Measurements from ENCODE around the gene TEN1.
"Not testable (repeated sequence)": the region's sequence is repeated elsewhere in the genome, so short reads cannot be mapped to it uniquely, and the experiment has no call there.

Gene TEN1

DNA sequence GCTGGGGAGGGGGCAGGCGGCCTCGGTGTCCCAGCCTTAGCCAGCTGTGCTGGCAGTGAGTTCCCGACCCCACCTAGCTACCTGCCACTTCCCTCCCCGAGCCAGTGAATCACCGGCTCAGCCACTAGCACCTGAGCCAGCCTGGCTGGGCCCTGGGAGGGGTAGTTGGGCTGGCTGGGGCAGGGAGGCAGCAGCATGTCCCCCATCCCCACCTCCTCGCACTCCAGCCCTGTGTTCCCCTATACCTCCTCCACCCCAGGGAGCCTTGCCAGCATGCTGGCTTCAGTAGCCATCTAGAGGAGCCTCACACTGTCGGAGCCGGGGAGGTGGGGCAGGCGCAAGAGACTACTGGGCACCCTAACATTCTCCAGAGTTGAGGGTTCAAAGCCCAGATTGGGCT, 45.3 kb downstream of the TEN1 start:
- DNase-seq (ENCODE audit: low read depth, low spot score), result no peak

DNA sequence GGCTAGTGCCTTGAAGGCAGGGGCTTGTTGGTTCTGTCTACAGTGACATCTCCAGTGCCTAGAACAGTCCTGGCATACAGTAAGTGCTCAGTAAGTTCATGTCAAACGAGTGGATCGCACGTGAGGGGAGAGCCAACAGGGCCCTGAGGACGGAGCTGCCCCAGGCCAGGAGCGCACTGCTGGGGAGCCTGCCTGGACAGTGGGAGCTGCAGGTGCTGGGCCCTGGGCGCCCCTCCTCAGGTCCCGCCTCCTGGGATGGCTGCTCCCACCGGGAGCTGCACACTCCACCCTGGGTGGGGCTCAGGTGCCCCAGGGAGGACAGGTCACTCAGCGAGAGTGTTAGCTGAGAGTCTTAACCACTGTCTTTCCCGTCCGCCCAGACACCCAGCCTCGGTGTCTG, 46.3 kb downstream of the TEN1 start:
- no peak for DNase-seq (ENCODE audit: low read depth, low spot score)

DNA sequence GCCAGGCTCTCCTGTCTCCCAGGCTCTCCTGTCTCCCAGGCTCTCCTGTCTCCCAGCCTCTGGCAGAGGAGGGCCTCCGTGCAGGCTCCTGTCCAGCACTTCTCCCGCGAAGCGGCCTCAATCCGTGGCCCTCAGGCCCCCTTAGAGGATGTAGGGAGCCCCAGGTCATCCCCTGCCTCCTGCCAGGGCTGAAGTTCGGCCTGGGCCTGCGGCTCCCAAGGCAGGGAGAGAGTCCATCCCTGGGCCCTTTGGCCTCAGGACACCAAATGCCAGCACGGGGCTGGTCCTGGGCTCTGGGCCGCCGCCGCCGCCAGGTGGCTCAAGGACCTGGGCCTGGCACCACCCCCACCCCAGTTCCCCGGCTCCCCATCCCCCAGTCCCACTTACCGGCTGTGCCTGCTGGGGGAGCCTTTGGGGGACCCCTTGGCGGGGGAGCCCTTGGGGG, 47.7 kb downstream of the TEN1 start:
- DNase-seq (ENCODE audit: low read depth, low spot score), result no peak

DNA sequence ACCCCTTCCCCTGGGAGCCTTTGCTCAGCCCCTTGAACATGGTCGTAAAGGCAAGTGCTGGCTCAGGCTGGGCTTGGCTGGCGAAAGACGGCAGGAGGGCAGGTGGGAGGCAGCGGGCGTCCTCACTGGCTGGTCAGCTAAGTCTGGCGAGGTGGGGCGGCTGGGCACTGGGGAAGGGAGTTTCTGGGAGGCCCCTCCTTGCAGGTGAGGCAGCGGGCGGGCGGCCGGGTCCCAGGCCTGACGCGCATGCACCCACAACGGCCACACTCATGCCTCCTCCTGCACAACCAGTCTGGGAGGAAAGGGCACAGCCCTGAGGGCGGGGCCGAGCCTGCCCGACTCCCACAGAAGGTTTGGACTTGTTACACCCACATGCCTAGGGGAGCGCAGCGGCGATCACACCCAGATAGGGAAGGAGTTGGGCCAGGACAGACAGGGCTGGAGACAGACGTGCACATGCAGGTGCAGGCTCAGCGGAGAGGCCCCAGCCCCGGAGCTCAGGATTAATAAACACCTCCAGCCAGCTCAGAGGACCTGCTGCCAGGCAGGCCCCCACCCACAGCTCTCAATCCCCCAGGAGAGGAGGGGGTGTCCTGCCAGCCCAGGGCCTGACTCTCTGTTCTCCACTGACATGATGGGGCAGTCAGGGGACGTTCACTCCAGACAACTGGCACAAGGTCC, 48.3 kb downstream of the TEN1 start, which contains the start of gene EVPL:
Gene EVPL (minus strand): TSS at position 148 of the 681 bp plus-strand sequence. CDS start 108 bp downstream, at position 40.
- DNase-seq (ENCODE audit: low read depth, low spot score), result no peak

DNA sequence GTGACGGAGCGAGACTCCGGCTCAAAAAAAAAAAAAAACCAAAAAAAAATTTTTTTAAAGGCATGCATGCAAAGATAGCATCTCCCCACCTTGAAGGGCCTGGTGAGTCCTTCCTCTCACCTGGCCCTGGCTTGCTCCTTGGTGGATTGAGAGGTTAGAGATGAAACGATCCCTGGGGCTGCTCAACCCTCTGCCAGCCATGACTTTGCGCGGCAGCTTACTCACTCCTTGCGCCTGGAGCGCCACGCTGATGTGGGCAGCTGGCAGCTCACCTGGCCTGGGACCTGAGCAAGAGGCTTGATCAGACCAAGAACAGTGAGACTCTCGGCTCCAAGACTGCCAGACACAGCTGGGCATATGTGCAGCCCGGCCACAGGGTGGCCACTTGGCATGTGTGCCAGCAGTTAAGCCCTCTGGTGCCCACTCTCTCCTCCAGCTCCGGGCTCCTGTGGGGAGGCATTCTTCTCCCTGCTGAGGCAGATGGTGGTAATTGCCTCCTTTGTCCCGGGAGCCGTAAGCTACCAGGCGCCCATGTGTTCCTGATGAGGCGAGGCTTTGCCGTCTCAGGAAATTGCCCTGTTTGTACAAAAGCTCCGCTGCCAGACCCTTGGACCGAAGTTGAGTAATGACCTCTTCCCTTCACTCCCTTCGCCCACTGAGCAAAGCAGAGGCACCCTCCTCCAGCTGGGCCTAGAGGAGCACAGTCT, 53.2 kb downstream of the TEN1 start:
- DNase-seq (ENCODE audit: low read depth, low spot score), result no peak

DNA sequence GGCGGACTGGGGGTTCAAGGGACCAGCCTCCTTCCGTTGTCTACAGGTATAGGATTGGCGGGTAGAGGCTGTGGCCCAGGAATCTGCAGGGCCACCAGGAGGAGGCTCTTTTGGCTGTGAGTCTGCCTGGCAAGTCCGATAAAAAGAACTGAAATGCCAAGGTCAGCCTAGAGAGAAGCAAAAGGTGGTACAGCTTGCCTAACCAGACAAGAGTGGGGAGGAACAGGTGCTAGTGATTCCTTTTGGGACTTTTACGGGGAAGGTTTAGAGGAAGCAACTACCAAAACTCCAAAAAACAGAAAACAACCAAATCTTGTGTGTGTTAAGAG, 53.7 kb downstream of the TEN1 start:
- no peak for DNase-seq (ENCODE audit: low read depth, low spot score)

DNA sequence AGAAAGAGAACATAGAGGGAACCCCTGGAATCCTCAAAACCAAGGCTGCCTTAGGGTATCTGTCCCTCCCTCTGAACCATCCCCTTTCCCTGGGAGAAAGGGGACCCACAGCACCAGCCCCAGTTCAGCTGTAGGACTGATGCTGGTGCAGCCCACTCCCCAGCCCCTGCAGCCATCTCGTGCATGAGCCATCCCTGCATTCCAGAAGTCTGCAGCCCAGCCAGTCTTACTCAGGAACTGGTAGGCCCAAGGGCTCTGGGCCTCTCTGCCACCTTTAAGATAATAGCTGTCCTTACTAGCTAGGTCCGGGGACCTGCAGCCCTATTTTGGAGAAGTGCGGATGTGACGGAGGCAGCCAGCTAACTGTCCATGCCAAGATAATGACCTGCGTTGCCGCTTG, 54.1 kb downstream of the TEN1 start:
- no peak for DNase-seq (ENCODE audit: low read depth, low spot score)

DNA sequence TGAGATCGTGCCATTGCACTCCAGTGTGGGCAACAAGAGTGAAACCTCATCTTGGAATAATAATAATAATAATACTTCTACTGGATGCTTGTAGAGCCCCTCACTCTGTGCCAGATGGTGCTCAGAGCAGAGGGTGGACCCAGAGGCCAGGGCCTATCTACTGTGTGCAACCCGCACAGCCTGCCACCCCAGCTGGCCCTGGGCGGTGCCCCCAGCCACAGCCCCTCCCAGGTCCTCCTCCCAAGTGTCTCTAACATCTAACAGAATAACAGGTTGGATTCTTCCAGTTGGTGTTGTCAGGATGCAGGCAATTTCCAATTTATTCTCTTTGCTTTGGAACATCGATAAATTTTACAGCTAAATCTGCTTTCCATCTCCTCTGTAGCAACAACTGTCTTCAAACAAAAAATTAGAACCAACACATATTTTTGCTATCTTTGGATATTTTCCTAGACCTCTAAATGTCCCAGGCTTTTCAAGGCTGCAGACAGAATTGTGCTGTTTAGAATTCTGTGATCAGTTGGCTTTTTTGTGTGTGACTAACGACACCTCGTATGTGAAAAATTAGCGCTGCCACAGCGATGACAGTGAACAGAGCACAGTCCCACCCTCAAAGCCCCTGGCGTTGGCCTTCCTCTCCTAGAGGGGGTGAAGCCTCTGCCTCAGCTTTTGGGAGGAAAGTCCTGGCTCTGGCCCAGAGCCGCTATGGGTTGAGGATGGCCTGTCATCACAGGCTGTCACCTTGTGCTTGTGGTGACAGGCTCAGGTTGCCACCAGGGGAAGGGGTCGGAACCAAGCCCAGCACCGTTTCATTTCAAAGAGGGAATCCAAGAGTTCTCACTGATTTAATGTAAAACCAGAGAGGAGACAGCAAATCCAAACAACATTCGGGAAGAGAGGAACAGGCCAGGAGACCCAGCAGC, 55.6 kb downstream of the TEN1 start:
- no peak for DNase-seq (ENCODE audit: low read depth, low spot score)

DNA sequence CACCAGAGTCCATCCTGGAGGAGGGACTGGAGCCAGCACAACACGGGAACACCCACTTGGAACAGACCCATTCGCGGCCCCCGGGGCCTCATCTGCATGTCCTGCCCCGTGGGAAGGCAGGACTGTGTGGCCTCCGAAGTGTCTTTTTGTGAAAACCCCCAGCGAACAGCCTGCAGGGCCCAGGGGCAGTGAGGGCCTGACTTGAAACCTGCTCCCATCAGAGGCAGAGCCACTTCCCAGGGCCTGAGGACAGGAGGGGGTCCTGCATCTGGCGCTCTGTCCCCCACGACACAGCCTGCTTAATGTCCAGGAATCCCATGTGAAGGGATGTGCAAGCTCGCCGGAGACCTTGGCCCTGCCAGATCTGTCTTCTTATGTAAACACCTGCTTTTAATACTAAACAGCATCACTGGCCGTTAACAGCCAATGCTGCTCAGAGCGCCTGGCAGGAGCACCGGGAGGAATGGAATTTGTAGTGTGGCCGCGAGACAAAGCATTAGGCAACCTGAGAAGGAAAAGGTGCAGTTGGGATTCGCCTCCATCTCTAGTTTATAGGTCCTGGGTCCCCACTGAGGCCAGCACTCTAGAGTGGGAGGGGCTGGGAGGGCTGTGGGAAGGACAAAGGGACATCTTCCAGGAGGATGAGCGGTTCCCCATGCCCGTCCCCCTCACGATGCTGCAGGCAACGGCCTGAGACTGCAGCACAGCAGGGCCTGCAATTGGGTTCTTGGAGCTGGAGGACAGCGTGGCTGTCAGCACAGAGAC, 57.6 kb downstream of the TEN1 start:
- DNase-seq (ENCODE audit: low read depth, low spot score), result no peak

DNA sequence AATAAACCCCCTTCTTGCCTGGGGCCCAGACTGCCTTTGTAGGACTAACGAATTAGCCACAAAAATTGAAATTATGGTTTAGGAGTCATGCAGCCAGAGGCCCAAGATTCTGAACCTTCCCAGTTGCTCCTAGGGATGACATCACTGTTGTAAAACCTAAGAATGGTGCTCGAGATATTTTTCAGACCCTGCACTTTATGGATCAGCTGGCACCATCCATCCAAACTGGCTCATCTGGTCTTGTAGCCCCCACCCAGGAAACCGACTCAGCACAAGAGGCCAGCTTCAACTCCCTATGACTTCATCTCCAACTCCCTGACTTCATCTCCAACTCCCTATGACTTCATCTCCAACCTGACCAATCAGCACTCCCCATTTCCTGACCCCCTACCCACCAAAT, 59.0 kb downstream of the TEN1 start:
- DNase-seq (ENCODE audit: low read depth, low spot score), result no peak

DNA sequence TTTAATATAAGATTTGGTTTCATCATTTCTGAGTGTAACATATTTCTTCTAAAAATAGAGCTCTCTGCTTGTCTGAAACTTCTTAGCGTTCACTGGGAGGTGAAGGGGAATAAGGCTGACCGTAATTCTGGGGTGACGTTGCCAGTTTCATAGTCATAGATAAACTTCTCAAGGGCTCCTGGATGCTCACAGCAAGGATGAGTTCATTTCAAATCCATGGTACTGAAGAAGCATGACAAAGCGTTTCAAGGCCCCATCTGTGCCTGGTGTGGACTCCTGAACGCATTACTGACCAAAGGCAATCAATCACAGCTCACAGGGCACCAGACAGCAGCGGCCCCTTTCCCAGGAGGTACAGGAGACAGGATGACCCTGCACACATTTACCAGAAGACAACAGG, 60.1 kb downstream of the TEN1 start:
- no peak for DNase-seq (ENCODE audit: low read depth, low spot score)

DNA sequence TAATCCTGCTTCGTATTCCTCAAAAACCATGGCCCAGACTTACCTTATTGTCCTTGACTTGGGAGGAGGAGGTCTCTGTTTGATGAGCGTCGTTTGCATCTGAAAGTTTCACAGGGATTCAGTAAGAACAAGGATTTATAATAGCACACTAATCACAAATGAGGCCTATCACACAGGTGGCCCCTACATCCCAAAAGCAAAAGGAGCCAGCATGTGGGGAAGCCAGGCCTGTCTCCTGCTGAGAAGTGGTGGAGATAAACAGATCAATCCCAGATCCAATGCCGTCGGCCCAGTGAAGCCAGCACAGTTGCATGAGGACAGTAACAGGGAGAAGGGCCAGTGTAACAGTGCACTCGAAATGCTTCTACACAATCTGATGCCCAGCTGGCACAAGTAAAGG, 61.3 kb downstream of the TEN1 start:
- no peak for DNase-seq (ENCODE audit: low read depth, low spot score)

DNA sequence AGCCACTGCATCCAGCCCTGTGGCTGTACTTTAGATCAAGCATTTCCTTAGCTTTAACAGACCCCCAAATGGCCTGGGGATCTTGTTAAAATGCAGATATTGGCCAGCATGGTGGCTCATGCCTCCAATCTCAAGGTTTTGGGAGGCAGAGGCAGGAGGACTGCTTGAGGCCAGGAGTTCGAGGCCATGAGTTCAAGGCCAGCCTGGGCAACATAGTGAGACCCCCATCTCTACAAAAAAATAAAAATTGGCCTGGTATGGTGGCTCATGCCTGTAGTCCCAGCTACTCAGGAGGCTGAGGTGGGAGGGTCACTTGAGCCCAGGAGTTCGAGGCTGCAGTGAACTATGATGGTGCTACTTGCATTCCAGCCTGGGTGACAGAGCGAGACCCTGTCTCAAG, 63.8 kb downstream of the TEN1 start:
- DNase-seq (ENCODE audit: low read depth, low spot score), result not testable (repeated sequence)

DNA sequence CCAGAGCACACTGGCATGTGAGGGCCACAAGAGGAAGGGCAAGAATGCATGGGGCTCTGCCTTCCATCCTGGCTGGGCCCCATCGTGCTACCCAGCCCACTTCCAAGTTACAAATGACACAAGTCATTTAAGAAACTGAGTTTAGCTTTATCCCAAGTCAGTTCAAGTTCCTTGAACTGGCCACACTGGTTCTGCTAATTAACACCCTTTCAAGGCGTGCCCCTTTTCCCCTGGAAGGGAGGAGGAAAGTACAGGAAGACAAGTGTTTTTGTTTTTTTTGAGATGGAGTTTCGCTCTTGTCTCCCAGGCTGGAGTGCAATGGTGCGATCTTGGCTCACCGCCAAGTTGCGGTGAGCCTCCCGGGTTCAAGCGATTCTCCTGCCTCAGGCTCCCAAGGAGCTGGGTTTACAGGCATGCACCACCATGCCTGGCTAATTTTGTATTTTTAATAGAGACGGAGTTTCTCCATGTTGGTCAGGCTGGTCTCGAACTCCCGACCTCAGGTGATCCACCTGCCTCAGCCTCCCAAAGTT, 65.5 kb downstream of the TEN1 start:
- not testable (repeated sequence) for DNase-seq (ENCODE audit: low read depth, low spot score)

DNA sequence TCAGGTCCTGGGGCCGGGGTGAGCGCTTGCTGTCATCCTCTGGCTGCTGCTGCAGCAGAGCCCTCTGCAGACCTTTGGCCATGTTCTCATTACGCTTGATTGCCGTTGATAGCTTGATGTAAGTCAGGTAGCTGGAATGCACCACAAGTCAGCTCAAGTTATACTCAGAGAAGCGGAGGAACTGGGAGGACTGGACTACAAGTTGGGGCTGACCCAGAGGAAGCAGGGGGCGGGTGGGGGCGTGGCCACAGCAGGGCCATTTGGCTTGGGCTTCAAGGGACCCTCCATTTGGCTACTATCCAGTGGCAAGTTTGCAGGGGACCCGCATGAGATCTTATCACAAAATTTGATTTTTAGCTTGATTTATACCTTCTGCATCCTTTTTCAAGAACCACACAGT, 67.0 kb downstream of the TEN1 start:
- no peak for DNase-seq (ENCODE audit: low read depth, low spot score)

DNA sequence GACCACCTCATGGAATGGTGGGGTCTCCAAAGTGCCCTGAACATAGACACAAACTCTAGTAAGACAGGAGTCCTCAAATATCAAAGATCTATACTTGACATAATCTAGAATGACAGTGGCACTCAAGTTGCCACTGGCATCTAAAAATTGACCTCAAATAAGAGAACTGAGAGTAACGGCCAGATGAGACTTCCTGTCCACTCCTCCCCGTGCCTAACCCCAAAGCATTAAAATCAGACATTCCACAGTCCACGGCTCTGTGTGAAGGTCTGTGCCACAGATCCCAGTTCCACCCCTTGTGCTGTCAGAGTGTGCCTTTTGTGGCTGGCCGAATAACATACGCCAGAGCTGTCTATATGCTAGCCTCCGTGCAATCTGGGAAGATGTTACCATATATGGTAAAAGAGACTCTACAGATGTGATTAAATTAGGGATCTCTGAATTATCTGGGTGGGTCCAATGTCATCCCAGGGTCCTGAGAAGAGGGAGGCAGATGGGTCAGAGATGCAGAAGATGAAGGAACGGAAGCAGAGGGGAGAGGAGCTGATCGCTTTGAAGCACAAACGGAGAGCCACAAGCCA, 69.1 kb downstream of the TEN1 start:
- no peak for DNase-seq (ENCODE audit: low read depth, low spot score)

DNA sequence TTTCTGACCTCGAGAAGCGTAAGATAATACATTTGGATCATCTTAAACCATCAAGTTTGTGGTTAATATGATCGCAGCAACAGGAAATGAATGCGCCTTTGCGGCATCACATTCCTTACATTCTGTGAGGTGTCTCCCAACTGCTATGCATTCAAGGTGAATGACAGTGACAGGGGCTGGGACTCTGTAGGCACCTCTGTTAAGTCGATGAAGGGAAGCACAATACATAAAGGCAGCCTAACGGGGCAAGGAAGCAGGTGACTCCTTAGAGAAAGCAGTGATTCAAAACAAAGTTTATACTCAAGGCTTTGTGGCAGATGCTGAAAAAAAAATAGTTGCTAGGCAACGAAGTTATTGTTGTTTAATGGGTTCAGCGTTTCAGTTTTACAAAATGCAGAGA, 69.7 kb downstream of the TEN1 start:
- DNase-seq (ENCODE audit: low read depth, low spot score), result no peak

DNA sequence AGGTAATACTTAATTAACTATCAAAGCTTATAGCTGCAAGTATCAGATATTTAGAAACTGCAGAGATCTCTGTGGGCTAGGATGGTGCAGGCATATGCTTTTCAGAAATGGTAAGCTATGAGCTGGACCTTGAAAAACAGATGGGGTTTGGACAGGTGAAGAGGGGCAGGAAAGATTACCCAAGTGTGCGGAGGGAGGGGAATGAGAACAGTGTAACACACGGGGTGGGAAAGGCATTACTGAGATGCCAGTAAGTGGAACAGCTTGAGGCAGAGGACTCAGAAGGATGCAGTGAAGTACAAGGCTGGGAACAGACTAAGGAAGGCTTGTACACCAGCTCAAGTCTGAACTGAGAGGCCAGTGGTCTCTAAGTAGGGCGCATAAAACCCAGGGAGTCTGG, 70.2 kb downstream of the TEN1 start:
- no peak for DNase-seq (ENCODE audit: low read depth, low spot score)

DNA sequence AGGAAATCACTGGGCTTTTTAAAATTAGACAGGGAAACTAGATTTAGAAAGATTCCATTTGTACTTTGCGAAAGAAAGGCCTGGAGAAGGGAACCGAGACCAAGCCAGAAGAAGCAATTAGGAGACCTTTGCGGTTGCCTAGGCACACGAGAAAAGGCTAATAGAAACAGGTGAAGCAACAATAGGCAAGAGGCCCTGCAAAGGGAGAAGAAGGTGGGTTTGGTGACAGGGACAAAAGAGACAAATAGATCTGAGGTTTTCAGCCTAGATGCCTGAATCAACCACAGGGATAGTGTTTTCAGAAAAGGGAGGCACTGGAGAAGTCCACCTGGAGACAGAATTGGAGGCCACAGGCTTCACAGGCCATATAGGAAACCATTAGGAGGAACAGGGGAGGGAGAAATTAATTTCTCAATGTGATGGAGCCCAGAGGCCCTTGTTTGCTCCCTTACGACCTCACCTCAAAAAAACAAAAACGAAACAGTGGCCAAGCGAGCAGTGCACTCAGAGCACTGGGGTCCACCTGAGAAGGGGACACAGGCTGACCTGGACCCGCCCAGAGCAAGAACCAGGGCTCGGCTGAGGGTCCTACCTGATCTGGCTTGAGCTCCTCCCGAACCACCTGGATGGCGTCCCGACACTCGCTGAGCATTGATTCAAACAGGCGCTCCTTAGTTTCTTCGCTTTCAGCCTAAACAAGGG, 70.9 kb downstream of the TEN1 start:
- no peak for DNase-seq (ENCODE audit: low read depth, low spot score)
